Femur (tissue), 1 donor: ENCODE results near the gene TCF3.
"Not testable (repeated sequence)": the region's sequence is repeated elsewhere in the genome, so short reads cannot be mapped to it uniquely, and the experiment has no call there.

Experiments
- DNase-seq: peaks from one replicate; pipeline ENCODE4 v3.0.0-alpha.2; 2017

The TCF3 gene

DNA sequence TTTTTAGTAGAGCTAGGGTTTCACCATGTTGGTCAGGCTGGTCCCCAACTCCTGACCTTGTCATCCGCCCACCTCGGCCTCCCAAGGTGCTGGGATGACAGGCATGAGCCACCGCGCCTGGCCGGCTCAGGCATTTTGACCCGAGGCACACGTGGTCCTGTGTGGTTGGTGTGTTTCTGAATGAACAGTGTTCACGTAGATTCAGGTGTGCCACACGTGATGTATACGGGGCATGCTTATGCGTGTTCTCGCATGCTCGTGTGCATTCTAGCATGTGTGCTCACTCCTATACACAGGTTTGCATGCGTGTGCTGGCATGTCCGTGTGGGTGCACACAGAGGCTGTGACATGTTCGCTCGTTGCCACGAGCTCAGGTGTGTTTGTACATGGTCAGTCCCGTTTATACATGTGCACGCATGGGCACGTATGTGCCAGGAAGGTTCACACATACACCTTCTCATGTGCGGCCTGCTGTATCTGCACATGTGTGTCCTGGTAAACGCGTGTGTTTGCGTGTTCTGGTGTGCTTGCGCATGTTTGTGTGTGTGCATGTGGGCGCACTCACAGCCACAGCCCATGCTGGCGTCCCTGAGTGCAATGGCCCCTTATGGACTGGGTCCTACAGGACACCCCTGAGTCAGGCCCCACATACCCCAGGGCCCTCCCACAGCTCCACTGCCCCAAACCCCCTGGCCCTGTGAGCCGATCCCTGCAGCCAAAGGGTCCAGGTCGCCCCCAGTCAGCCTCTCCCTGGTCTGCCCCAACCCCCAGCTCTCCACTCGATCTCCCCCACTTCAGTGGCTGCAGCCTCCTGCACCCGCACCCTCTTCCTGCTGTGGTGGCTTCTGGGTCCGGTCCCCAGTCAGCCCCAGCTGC is 20.6 kb upstream of the TCF3 start:
- DNase-seq: no peak

DNA sequence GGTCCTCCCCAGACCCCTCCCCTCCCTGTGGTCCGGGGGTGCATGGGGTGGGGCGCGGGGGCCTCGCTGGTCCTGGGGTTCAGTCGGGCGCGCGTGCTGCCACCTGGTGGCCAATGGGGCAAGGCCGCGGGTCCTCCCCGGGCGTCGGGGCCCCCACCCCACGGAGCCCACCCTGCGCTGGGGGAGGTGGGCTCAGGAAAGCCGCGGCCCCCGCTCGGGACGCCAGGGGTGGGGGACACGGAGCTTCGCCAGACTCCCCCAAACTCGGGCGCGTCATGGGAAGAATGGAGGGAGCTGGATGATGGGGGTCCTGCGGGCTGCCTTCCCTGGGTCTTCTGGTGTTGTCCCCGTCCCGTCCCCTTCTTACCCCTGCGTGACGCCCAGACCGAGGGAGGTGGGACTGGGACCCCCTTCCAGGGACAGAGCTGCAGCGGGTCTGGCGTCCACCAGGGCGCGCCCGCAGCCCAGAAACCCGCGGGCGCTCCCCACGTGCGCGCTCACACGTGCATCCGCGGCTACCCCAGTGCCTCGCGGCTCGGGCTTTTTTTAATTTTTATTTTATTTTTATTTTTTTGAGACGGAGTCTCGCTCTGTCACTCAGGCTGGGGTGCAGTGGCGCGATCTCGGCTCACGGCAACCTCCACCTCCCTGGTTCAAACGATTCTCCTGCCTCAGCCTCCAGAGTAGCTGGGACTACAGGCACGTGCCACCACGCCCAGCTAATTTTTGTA is 19.8 kb upstream of the TCF3 start:
- DNase-seq: peak; percentile 40

DNA sequence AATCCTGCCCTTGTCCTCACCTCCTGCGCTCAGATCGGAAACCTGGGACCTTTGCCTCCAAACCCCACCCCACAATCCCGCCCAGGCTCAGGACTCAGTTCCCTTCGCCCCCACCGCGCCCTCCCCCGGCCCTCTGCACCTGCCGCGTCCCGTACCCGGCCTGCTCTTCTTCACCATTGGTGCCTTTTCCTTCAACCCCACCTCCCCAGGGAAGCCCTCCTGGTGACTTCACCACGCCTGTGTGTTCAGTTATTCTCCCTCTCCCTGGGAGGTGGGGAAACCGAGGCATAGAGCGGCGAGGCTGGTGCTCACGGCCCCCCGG is 19.3 kb upstream of the TCF3 start:
- no peak for DNase-seq

DNA sequence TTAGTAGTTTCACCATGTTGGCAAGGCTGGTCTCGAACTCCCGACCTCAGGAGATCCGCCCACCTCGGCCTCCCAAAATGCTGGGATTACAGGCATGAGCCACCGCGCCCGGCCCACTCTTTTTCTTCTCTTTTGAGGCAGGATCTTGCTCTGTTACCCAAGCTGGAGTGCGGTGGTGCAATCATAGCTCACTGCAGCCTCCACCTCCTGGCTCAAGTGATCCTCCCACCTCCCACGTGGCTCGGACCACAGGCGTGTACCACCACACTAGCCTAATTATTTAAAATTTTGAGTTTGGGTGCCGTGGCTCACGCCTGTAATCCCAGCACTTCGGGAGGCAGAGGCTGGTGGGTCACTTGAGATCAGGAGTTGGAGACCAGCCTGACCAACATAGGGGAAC is 18.3 kb upstream of the TCF3 start:
- not testable (repeated sequence) for DNase-seq

DNA sequence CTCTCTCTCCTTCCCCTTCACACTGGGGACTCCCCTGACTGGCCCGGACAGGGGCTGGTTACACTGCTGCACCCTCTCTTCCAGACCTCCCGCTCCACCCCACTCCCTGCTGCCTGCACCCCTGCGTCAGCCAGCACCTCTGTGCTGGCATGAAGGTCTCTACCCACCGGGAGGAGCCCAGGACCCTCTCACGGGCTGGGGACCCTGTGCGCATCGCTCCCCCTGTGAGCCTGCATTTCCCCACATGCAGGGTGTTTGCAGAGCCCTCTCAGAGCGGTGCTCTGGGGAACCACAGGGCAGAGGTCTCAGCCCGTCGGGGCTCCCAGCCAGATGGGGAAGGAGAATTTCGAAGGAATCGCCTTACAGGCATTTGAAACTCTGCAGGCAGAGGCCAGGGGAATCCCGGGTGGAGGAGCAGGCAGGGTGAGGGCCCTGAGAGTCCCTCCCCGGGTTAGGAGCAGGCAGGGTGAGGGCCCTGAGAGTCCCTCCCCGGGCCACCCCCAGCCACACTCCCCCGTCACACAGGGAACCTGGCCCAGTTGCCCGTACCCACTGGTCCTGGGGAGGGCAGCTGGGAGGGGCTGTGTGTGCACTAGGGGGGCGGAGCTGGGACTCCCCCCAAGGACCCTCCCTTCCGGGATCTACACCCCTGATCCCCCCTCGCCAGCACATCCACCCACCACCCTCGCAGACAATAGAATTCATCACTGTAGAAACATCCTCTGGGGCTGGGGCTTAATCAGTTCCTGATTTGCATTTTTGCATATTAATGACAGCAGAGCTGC is 16.3 kb upstream of the TCF3 start:
- DNase-seq: peak; percentile 50

DNA sequence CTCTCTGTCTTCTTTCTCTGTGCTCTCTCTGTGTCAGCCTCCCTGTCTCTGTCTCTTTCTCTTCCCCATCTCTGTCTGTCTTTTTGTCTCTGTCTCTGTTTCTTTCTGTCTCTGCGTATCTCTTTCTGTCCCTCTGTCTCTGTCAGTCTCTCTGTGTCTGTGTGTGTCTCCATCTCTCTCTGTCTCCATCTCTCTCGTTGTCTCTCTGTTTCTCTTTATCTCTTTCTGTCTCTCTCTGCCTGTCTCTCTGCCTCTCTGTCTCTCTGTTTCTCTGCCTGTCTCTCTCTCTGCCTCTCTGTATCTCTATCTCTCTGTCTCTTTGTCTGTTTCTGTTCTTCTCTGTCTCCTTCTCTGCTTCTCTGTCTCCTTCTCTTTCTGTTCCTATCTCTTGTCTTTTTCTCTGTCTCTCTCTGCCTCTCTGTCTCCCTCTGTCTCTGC is 15.7 kb upstream of the TCF3 start:
- no peak for DNase-seq

DNA sequence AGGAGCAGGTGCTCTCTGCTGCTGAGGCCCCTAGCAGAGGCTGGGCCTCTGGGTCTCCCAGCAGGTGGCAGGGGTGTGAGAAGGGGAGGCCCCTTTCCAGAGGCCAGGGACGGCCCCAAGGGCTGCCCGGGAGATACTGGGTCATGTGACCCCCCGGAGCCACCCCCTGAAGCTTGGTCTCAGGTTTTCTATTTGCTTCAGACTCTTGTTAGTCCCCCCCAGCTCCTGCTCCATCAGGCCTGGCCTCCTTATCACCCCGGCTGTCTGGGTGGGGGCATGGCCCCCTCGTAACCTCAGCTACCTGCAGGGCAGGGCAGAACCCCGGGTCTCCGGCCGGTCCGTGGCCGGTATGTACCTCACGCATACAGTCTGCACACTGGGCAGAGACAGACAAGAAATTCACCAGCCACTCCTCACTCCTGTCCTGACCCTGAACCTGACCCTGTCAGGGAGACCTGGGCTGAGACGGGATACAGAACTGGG is 13.2 kb upstream of the TCF3 start:
- no peak for DNase-seq

DNA sequence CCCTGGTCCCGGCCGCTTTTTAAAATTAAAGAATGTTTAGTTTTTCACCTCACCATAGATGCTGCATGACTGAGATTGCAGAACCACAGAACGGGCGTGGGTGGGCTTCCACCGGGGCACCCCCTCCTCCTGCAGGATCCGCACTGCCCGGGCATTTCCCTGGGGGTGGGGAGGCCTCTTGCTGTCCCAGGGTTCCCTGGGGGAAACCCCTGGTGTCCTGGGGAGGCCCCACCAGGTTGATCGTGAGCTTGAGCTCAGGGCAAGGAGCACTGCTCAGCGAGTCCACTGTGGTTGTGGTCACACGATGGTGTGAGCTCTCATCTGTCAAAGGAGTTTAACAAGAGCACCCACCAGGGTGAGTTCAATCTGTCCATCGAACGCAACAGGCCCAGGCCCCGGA is 11.4 kb upstream of the TCF3 start:
- no peak for DNase-seq

DNA sequence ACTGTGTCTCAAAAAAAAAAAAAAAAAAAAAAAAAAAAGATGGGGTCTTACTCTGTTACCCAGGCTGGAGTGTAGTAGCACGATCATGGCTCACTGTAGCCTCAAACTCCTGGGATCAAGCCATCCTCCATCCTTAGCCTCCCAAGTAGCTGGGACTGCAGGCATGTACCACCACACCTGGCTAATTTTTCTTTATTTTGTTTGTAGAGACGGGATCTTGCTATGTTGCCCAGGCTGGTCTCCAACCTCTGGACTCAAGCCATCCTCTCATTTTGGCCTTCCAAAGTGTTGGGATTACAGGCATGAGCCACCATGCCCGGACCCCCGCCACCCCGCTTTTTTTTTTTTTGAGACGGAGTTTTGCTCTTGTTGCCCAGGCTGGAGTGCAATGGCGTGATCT is 10.8 kb upstream of the TCF3 start:
- not testable (repeated sequence) for DNase-seq

DNA sequence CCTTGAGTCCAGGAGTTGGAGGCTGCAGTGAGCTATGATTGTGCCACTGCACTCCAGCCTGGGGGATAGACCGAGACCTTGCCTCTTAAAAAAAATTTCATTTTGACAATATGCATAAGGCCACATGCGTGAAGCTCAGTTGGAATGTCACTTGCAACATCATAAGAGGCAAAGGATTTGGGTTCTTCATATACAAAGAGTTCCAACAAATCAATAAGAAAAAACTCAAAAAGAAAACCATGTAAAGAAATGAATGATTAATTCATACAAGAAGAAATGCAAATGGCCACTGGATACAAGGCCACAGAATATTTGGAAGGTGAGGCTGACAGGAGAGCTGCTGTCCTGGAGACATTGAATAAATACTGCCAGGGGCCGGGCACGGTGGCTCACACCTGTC is 9.6 kb upstream of the TCF3 start:
- DNase-seq: no peak

DNA sequence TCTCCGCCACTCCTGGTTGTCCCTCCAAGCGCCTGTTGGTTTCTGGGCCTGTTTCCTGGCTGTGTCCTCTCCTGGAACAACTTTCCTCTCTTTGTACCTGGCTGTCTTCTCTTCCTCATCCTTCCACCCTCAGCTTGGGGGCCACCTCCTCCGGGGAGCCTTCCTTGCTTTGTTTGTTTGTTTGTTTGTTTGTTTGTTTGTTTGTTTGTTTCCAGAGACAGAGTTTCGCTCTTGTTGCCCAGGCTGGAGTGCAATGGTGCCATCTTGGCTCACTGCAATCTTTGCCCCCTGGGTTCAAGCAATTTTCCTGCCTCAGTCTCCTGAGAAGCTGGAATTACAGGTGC is 6.6 kb upstream of the TCF3 start:
- DNase-seq: no peak

DNA sequence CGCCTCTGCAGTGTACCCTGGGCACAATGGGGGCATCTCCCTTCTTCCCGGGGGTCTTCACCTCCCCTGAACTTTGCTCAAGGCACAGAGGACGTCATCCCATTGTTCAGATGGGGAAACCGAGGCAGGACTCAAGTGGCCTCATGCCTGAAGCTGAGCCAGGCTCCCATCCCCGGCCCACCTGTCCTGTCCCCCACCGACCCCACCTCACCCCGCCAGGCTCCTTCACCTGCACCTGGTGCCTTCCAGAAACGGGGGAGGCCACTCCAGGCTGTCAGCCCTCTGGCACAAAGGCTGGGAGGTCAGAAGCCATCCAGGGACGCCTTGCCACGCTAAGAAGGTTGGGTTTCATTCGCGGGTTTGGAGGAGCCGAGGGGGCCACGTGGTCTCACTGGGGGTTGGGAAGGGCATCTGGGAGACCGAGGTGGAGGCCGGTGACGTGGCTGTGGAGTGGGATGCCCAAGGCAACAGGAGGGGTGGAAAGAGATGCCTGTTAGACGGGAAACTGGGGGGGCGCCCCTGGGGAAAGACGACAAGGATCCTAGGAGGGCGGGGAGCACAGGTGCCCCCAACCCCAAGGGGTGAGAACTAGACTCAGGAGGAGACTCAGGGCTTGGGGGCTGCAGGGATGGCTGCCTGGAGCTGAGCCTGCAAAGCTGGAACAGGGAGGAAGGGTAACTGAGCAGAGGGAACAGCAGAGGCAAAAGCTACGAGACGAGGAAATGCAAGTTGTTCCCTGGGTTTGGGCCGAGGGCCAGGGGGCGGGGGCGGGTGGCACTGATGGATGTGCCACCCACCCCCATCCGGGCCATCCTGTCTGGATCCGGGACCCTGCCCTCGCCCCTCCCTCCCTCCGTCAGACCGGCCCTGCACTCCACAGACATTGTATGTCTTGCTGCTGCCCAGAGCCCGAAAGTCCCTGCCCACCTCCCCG is 6.0 kb upstream of the TCF3 start:
- DNase-seq: no peak

DNA sequence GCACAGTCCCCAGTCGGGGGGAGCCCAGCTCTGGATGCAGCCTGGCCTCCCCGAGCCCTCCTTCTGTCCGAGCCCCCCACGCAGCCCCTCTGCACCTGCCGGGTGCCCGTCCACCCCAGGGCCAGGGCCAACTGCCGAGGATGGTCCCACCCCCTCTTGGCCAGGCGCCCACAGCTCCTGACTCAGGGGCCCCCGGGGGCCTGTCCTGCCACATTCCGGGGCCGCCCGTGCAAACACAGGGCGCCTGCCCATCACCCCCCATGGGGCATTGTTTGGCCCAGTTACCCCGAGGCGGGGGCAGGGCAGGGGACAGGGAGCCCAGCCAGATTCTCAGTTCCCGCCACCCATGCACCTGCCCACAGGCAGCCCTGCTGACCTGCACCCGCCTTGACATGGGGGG is 5.3 kb upstream of the TCF3 start:
- DNase-seq: no peak

DNA sequence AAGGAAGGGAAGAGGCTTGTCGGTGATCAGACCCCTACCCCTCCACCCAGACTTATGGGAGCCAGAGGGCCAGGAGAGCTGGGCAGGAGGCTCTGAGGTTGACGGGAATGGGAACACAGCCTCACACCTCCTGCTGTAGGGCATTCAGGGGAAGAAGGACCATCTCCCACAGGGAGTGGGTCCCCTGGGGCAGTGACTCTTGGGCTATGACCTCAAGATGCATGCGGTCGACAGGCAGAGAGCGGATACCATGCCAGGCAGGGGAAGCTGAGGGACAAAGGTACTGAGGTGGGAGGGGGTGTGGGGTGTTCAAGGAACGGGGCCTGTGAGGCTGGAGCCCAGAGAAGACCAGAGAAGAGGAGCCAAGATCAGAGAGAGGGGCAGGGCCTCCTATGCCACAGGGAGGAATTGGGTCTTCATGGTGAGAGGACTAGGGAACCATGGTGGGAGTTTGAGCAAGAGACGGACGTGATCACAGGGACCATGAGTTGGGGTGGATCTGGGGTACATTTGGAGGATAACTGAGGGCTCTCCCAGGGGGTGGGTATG is 4.6 kb upstream of the TCF3 start:
- DNase-seq: no peak

DNA sequence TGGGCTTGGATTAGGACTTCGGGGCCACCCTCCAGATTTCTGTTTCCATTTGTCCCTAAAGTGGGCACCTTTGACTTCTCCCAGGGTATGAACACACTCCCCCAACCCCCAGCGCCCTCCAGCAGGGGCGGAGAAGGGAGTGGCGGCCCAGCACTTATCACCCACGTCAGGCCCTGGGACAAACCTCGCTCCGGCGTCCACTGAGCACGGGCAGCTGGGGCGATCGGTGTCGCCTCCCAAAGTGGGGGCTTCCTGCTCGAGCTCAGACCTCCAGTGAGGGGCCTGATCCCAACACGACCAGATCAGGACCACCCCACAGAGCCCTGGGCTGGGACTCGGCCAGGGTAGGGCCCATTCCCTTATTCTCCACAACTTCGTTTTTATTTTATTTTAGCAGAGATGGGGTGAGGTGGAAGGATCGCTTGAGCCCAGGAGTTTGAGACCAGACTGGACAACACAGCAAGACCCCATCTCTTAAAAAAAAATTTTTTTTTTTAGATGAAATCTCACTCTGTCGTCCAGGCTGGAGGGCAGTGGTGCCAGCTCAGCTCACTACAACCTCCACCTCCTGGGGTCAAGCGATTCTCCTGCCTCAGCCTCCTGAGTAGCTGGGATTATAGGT is 3.7 kb upstream of the TCF3 start:
- DNase-seq: no peak

DNA sequence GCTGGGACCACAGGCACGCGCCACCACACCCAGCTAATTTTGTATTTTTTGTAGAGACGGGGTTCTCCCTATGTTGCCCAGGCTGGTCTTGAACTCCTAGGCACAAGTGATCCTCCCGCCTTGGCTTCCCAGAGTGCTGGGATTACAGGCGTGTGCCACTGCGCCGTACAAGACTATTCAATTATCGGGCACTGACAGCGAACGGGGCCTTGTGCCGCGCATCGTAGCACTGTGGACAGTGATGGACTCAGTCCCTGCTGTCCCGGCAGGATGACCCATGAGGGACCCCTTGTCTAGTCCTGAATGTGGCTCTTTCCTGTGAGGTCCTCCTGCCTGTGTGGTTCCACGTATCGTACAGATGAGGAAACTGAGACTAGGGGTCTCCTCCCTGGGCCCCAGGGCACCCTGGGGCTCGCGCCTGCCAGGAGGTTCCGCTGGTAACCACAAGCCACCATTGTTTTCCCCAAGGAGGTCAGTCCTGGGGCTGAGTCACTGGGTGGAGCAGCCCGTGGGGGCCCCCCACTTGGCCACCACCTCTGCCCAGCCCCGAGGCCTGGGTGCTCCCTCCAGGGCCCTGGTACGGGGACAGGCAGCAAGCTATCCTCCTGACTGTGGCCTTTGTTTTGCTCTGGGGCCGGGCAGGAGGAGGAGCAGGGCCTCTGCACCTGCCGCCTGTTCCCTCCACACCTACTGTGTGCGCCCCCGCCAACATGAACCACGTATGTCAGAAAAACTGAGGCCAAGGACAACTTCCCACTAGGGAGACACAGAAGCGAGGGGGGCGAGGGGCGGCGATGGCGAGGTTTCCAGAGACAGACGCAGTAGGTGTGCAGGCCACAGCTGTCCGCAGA is 2.9 kb upstream of the TCF3 start:
- DNase-seq: no peak

DNA sequence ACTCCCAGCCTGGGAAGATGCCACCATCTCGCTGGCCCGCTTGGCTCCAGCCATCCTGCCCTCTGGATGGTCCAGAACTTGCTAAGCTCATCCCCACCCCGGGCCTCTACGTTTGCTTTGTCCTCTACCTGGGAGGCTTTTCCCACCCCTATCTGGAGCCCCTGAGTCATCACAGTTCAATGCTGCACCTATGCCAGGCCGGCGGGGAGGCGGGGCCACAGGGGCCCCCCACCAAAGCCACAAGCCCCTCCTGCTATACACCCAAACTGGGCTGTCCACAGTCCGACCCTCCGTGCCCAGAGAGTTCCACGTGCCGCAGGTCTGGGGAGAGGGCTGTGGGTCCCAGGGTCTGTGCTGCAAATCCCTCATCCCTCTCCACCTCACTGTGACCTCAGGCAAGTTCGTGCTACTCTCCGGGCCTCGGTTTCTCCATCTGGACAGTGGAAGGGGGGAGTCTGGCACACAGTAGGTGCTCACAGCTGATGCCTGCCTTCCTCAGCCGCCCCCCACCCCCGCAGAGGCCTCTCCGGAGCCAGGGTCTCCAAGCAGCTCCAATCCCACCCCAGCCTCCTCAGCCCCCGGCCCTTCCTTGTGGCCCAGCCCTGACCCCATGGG is 1.9 kb upstream of the TCF3 start:
- no peak for DNase-seq

DNA sequence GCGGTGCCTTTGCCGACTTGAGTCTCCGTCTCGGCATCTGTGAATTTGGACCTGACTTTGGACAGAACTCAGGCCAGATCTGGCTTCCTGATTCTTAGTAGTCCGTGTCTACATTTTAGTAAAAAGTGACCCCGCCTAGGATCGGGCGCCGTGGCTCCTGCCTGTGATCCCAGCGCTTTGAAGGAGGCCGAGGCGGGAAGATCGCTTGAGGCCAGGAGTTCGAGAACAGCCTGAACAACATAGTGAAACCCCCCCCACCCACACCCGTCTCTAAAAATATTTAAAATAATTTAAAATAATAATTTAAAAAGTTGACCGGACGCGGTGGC is 849 bp upstream of the TCF3 start:
- no peak for DNase-seq

DNA sequence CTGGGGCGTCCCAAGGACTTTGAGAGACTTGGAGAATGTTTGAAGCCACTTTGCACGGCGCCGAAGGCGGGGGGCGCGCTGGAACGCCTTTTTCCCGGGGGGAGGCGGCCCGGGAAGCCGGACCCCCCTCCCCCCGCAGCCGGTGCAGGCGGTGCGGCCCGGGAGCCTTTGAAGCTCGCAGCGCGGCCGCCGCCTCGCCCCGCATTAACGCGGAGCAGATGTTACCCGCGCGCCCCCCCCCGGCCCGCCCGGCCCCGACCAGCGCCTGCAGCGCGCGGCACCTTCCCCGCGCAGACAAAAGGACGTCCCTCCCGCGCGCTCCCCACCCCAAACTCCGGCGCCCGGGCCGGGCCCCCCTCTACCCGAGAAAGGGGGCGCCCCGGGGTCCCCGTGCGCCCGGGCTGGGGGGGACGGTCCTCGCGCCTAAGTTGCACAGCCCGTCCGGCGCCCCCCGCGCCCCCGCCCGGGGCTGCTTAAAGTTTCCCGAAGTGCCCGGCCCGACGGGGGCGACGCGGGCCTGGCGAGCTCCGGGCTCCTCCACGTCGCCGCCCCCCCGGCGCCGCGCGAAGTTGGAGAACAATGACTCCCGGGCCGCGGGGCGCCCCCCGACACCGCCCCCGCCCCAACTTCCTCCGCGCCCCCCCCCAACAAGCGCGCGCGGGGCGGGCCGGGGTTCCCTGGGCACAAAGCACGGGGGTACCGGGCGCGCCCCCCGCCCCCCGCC is 685 bp downstream of the TCF3 start:
- peak; percentile 62 for DNase-seq
